Measurements from ENCODE around the gene PGLYRP1. TPM values are rescaled to one million over a fixed set of nuclear protein-coding genes. Genes with fewer than 3 reads are reported as not detected.

The PGLYRP1 gene
- total and polyA plus RNA-seq, 2 of the 4 experiments (the other 2 are of a cell fraction), result not detected

- no peaks in the 10 kb centered on the region for H4K20me1 ChIP-seq (ENCODE audit: insufficient read depth, low read length)
- no peaks in the 10 kb centered on the region for H3K4me1 ChIP-seq (ENCODE audit: control insufficient read depth, insufficient read depth, low read length)
- ATAC-seq (ENCODE audit: low read depth) (no peak), DNase-seq (no peak)
- H3K23ac ChIP-seq (ENCODE audit: low read depth, low read length), result no peak overlapping the region
- H3K9me1 ChIP-seq (ENCODE audit: insufficient read depth, low read length), result no peaks in the 10 kb centered on the region
- H4K8ac ChIP-seq (ENCODE audit: low read depth in 2 of 2, low read length in 2 of 2), result no peak overlapping the region
- H2AK9ac ChIP-seq (replicated peaks; ENCODE audit: low read depth, low read length, poor library complexity), result no peak overlapping the region
- no peak overlapping the region for H3K18ac ChIP-seq (ENCODE audit: low read depth, low read length)
- intact Hi-C loops (cut with micrococcal nuclease), result no loop called here
- TF ChIP-seq RAD21 (IDR thresholded peaks at IDR 0.05; ENCODE audit: low read length) (no peak), CEBPB (IDR thresholded peaks at IDR 0.05; ENCODE audit: low read depth, low read length) (no peak), FOS (IDR thresholded peaks at IDR 0.05; ENCODE audit: low read depth, low read length) (no peak), RCOR1 (IDR thresholded peaks at IDR 0.05; ENCODE audit: insufficient replicate concordance, low read length) (no peak), MAFK (IDR thresholded peaks at IDR 0.05; ENCODE audit: low read depth, low read length) (no peak), CTCF (conservative IDR thresholded peaks at IDR 0.05; ENCODE audit: low read depth, low read length) (no peak), MAZ (IDR thresholded peaks at IDR 0.05; ENCODE audit: borderline replicate concordance, low read depth, low read length) (no peak)
- TF ChIP-seq, protein P1, sequence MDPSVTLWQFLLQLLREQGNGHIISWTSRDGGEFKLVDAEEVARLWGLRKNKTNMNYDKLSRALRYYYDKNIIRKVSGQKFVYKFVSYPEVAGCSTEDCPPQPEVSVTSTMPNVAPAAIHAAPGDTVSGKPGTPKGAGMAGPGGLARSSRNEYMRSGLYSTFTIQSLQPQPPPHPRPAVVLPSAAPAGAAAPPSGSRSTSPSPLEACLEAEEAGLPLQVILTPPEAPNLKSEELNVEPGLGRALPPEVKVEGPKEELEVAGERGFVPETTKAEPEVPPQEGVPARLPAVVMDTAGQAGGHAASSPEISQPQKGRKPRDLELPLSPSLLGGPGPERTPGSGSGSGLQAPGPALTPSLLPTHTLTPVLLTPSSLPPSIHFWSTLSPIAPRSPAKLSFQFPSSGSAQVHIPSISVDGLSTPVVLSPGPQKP (IDR thresholded peaks at IDR 0.05; ENCODE audit: borderline replicate concordance, low read depth, low read length), result no peak
- no peak overlapping the region for H2AK5ac ChIP-seq (ENCODE audit: low read depth, low read length)
- no peak overlapping the region for H4K91ac ChIP-seq (ENCODE audit: insufficient read depth, low read depth, low read length)
- H3K9ac ChIP-seq (ENCODE audit: low read depth, low read length), result no peak overlapping the region
- no peak overlapping the region for H2AFZ ChIP-seq (replicated peaks; ENCODE audit: low read length, poor library complexity)
- no peak overlapping the region for H2BK20ac ChIP-seq (ENCODE audit: low read depth, low read length)
- peaks cover 6% of the 10 kb centered on the region; the same call in 1 of the 2 replicates for H3K9me3 ChIP-seq (ENCODE audit: control insufficient read depth, insufficient read depth, low read length)
- no peak overlapping the region for H3K4ac ChIP-seq (ENCODE audit: low read depth, low read length)
- ChIA-PET CTCF (no interaction called here), POLR2A (ENCODE audit: unreplicated experiment) (no interaction called here)
- dilution Hi-C loops (cut with HindIII; ENCODE audit: low sequenced_read_pairs, unreplicated experiment), result no loop called here
- H2BK120ac ChIP-seq (ENCODE audit: low read depth, low read length), result no peak overlapping the region
- H3K4me3 ChIP-seq (ENCODE audit: insufficient read depth, low read depth, low read length), result no peak overlapping the region
- in situ Hi-C loops (cut with MboI; ENCODE audit: low sequenced_read_pairs), result no loop called here
- H3K36me3 ChIP-seq (ENCODE audit: control insufficient read depth, insufficient read depth, low read length), result no peaks in the 10 kb centered on the region
- H3K56ac ChIP-seq (ENCODE audit: extremely low read depth, insufficient read depth, low read length), result no peak overlapping the region
- 20% methylated on average over 1 of the region's 4 CpGs; no CpG with 5 or more reads in 1 of the 2 experiments for WGBS, 2 experiments (ENCODE audit: extremely low coverage in 2 of 2, insufficient read length in 1 of 2)
- H4K5ac ChIP-seq (ENCODE audit: low read depth, low read length), result no peak overlapping the region
- H3K4me2 ChIP-seq (ENCODE audit: low read depth, low read length), result no peak overlapping the region
- no peak overlapping the region for H3K27ac ChIP-seq (ENCODE audit: insufficient read depth, low read length)
- H2BK15ac ChIP-seq (ENCODE audit: low read depth, low read length), result no peak overlapping the region
- H3K14ac ChIP-seq (replicated peaks; ENCODE audit: low read depth, low read length), result no peak overlapping the region
- BruUV-seq (replicated peaks), result no TSS peak
- H3K79me1 ChIP-seq (ENCODE audit: low read depth in 1 of 2, low read length in 2 of 2), result no peaks in the 10 kb centered on the region
- H2BK5ac ChIP-seq (ENCODE audit: low read depth, low read length, poor library complexity, severe bottlenecking), result no peak overlapping the region
- H3K27me3 ChIP-seq (ENCODE audit: control insufficient read depth, insufficient read depth, low read length), result peaks cover 36% of the 10 kb centered on the region
These were observed 33.7 kb upstream of the PGLYRP1 start for GRCh38 chr19:46056536-46056935.
